Measurements from ENCODE around the gene FKBP7.

DNA sequence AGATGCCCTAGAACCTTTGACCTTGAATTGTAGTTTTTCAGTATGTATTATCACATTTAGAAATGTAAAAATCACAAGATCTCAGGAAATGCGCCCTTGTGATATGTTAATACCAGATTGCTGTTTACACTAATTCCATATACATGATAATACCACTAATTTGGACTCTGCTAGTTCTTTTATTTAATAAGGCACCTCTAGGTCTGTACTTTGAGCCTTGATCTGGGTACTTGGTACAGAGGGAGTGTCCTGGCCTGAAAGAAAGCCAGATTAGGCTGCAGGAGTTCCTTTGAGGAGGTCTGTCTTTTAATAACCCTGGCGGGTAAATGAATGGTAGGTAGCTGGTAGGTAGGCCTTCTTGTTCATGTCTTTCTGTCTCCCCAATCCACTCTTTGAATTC, 28.1 kb upstream of the FKBP7 start:
- TF ChIP-seq EZH2 (IDR thresholded peaks at IDR 0.05; ENCODE audit: low read depth, low read length, severe bottlenecking) (no peak), RXRA (IDR thresholded peaks at IDR 0.05; ENCODE audit: insufficient read depth, low read depth, low read length) (no peak), USF2 (IDR thresholded peaks at IDR 0.05; ENCODE audit: low read length) (no peak), TCF12 (IDR thresholded peaks at IDR 0.05; ENCODE audit: low read depth, low read length) (no peak), CTCF (IDR thresholded peaks at IDR 0.05; ENCODE audit: control extremely low read depth in 1 of 3, insufficient read depth in 1 of 3, low read depth in 1 of 3, low read length in 3 of 3) (no peak), BRCA1 (IDR thresholded peaks at IDR 0.05; ENCODE audit: low read depth, low read length) (no peak), POLR2A (IDR thresholded peaks at IDR 0.05; ENCODE audit: control extremely low read depth in 1 of 2, low read depth in 2 of 2, low read length in 2 of 2) (no peak)
- TF ChIP-seq, protein P1, sequence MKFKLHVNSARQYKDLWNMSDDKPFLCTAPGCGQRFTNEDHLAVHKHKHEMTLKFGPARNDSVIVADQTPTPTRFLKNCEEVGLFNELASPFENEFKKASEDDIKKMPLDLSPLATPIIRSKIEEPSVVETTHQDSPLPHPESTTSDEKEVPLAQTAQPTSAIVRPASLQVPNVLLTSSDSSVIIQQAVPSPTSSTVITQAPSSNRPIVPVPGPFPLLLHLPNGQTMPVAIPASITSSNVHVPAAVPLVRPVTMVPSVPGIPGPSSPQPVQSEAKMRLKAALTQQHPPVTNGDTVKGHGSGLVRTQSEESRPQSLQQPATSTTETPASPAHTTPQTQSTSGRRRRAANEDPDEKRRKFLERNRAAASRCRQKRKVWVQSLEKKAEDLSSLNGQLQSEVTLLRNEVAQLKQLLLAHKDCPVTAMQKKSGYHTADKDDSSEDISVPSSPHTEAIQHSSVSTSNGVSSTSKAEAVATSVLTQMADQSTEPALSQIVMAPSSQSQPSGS (IDR thresholded peaks at IDR 0.05; ENCODE audit: low read length) = no peak

All from H1 (cell line).